ENCODE measurements around the gene PHRF1.

GRCh38 chr11:614021-614622, 37.9 kb downstream of the PHRF1 start:
- TF ChIP-seq POLR2A (IDR thresholded peaks at IDR 0.05) = no peak
- TF ChIP-seq CTCF (IDR thresholded peaks at IDR 0.05) = no peak
